GM12864 (cell line): ENCODE results near the gene AQP1.

Experiments used
- DNase-seq: peaks from one replicate; pipeline ENCODE4 v3.0.0-alpha.2; 2011; ENCODE audit warnings: low read depth
- H3K4me3 ChIP-seq: 2 replicates; pipeline ENCODE4 v1.5.1; 2011; ENCODE audit warnings: mild to moderate bottlenecking, low read depth, low read length, control low read depth
- CTCF ChIP-seq: IDR thresholded peaks from 2 replicates; pipeline ENCODE4 v1.5.1; 2011; ENCODE audit warnings: low read depth, mild to moderate bottlenecking, moderate library complexity, low read length, control low read depth, inconsistent platforms; ENCODE audit errors: missing control alignments

AQP1 gene

GRCh38 chr7:30894009-30894408 lies 17.6 kb upstream of the AQP1 start:
- DNase-seq, result no peak
- TF ChIP-seq CTCF, result no peak
- H3K4me3 ChIP-seq, result no peak overlapping the region

GRCh38 chr7:30894866-30895605 lies 16.6 kb upstream of the AQP1 start:
- no peak overlapping the region for H3K4me3 ChIP-seq
- no peak for TF ChIP-seq CTCF
- DNase-seq, result no peak

- H3K4me3 ChIP-seq, result no peak overlapping the region
- no peak for DNase-seq
- no peak for TF ChIP-seq CTCF
Observed at GRCh38 chr7:30896036-30896435, 15.6 kb upstream of the AQP1 start.

GRCh38 chr7:30896783-30897637 lies 14.6 kb upstream of the AQP1 start:
- no peak for TF ChIP-seq CTCF
- DNase-seq, result no peak

GRCh38 chr7:30897770-30898169 lies 13.9 kb upstream of the AQP1 start:
- no peak for DNase-seq
- no peak for TF ChIP-seq CTCF
- no peak overlapping the region for H3K4me3 ChIP-seq

More at GRCh38 chr7:30896783-30897637, 14.6 kb upstream of the AQP1 start:
- H3K4me3 ChIP-seq, result no peak overlapping the region

GRCh38 chr7:30898411-30898810 lies 13.2 kb upstream of the AQP1 start:
- no peak for DNase-seq
- no peak for TF ChIP-seq CTCF

GRCh38 chr7:30899066-30899465 lies 12.6 kb upstream of the AQP1 start:
- no peak for TF ChIP-seq CTCF
- no peak for DNase-seq
- no peak overlapping the region for H3K4me3 ChIP-seq

More at GRCh38 chr7:30898411-30898810, 13.2 kb upstream of the AQP1 start:
- H3K4me3 ChIP-seq, result no peak overlapping the region
